Memory B cell (primary cell): ENCODE results near the gene ERN1.

Source experiments
- ATAC-seq: fragments of 150-1000 bp; cut with Tn5 transposase; 2 replicates; pipeline ENCODE4 v1.10.0; 2021; ENCODE audit warnings: low read depth, mild to moderate bottlenecking, moderate library complexity
- DNase-seq, 2 donors: peaks; one replicate each; pipeline ENCODE4 v3.0.0; 2022; ENCODE audit warnings: low spot score in 2 of 2
- H3K27ac Mint-ChIP-seq: one replicate; pipeline ENCODE4 v1.8.0; 2022; ENCODE audit warnings: mild to moderate bottlenecking, moderate library complexity, mixed read lengths
- H3K27me3 Mint-ChIP-seq: one replicate; pipeline ENCODE4 v1.8.0; 2022; ENCODE audit warnings: mixed read lengths
- H3K36me3 Mint-ChIP-seq: one replicate; pipeline ENCODE4 v1.8.0; 2022; ENCODE audit warnings: mild to moderate bottlenecking, mixed read lengths
- H3K4me1 Mint-ChIP-seq: one replicate; pipeline ENCODE4 v1.8.0; 2022; ENCODE audit warnings: mixed read lengths
- H3K4me3 Mint-ChIP-seq: one replicate; pipeline ENCODE4 v1.8.0; 2022; ENCODE audit warnings: mild to moderate bottlenecking, moderate library complexity, mixed read lengths
- H3K9me3 Mint-ChIP-seq: one replicate; pipeline ENCODE4 v1.8.0; 2022; ENCODE audit warnings: mixed read lengths

The ERN1 gene

GRCh38 chr17:64055183-64056142 lies 74.5 kb downstream of the ERN1 start:
- no peak for ATAC-seq

GRCh38 chr17:64054304-64054703 lies 75.6 kb downstream of the ERN1 start:
- DNase-seq, result no peak
- Mint-ChIP-seq H3K27ac (no peak overlapping the region), H3K4me3 (no peak overlapping the region), H3K27me3 (no peaks in the 10 kb centered on the region), H3K9me3 (no peaks in the 10 kb centered on the region), H3K36me3 (peaks cover 17% of the 10 kb centered on the region), H3K4me1 (peaks cover 8% of the 10 kb centered on the region)
- no peak for ATAC-seq

More at GRCh38 chr17:64055183-64056142, 74.5 kb downstream of the ERN1 start:
- Mint-ChIP-seq H3K36me3 (peaks cover 20% of the 10 kb centered on the region), H3K27ac (no peak overlapping the region), H3K9me3 (no peaks in the 10 kb centered on the region), H3K4me1 (peaks cover 14% of the 10 kb centered on the region), H3K4me3 (no peak overlapping the region), H3K27me3 (no peaks in the 10 kb centered on the region)
- no peak for DNase-seq

GRCh38 chr17:64053101-64053500 lies 76.8 kb downstream of the ERN1 start:
- Mint-ChIP-seq H3K27ac (no peak overlapping the region), H3K4me1 (peaks cover 8% of the 10 kb centered on the region), H3K27me3 (no peaks in the 10 kb centered on the region), H3K4me3 (no peak overlapping the region), H3K36me3 (peaks cover 17% of the 10 kb centered on the region), H3K9me3 (no peaks in the 10 kb centered on the region)
- ATAC-seq (no peak), DNase-seq (no peak)

- Mint-ChIP-seq H3K27me3 (no peaks in the 10 kb centered on the region), H3K4me3 (no peak overlapping the region), H3K36me3 (peaks cover 15% of the 10 kb centered on the region), H3K27ac (no peak overlapping the region), H3K9me3 (no peaks in the 10 kb centered on the region), H3K4me1 (peaks cover under 1% of the 10 kb centered on the region)
- DNase-seq, result no peak
- ATAC-seq, result no peak
Measured at GRCh38 chr17:64051153-64051552, 78.8 kb downstream of the ERN1 start.

- ATAC-seq (no peak), DNase-seq (no peak)
- Mint-ChIP-seq H3K4me1 (no peaks in the 10 kb centered on the region), H3K4me3 (no peak overlapping the region), H3K9me3 (no peaks in the 10 kb centered on the region), H3K36me3 (peaks cover 26% of the 10 kb centered on the region), H3K27me3 (no peaks in the 10 kb centered on the region), H3K27ac (no peak overlapping the region)
Measured at GRCh38 chr17:64048805-64049204, 81.1 kb downstream of the ERN1 start.

GRCh38 chr17:64045176-64045575 lies 84.8 kb downstream of the ERN1 start:
- H3K9me3 Mint-ChIP-seq, result no peaks in the 10 kb centered on the region
- H3K27me3 Mint-ChIP-seq, result no peaks in the 10 kb centered on the region
- H3K4me3 Mint-ChIP-seq, result no peak overlapping the region
- DNase-seq, result no peak
- H3K4me1 Mint-ChIP-seq, result peaks cover 2% of the 10 kb centered on the region
- no peak for ATAC-seq
- H3K36me3 Mint-ChIP-seq, result peaks cover 17% of the 10 kb centered on the region
- H3K27ac Mint-ChIP-seq, result no peak overlapping the region

GRCh38 chr17:64042700-64043485 lies 87.1 kb downstream of the ERN1 start:
- peaks cover 16% of the 10 kb centered on the region for H3K36me3 Mint-ChIP-seq
- no peak overlapping the region for H3K27ac Mint-ChIP-seq

GRCh38 chr17:64041912-64042311 lies 88.0 kb downstream of the ERN1 start:
- Mint-ChIP-seq H3K36me3 (peaks cover 16% of the 10 kb centered on the region), H3K27ac (no peak overlapping the region)

More at GRCh38 chr17:64042700-64043485, 87.1 kb downstream of the ERN1 start:
- no peak overlapping the region for H3K4me3 Mint-ChIP-seq
- no peak for DNase-seq
- H3K4me1 Mint-ChIP-seq, result peaks cover 2% of the 10 kb centered on the region
- H3K27me3 Mint-ChIP-seq, result no peaks in the 10 kb centered on the region
- no peaks in the 10 kb centered on the region for H3K9me3 Mint-ChIP-seq
- no peak for ATAC-seq

GRCh38 chr17:64040206-64040605 lies 89.7 kb downstream of the ERN1 start:
- Mint-ChIP-seq H3K4me1 (peaks cover 2% of the 10 kb centered on the region), H3K27me3 (no peaks in the 10 kb centered on the region), H3K36me3 (peaks cover 12% of the 10 kb centered on the region), H3K4me3 (no peak overlapping the region), H3K9me3 (no peaks in the 10 kb centered on the region), H3K27ac (no peak overlapping the region)
- no peak for DNase-seq
- no peak for ATAC-seq

More at GRCh38 chr17:64041912-64042311, 88.0 kb downstream of the ERN1 start:
- Mint-ChIP-seq H3K27me3 (no peaks in the 10 kb centered on the region), H3K9me3 (no peaks in the 10 kb centered on the region), H3K4me1 (peaks cover 2% of the 10 kb centered on the region), H3K4me3 (no peak overlapping the region)
- ATAC-seq, result no peak
- DNase-seq, result no peak

GRCh38 chr17:64039106-64039400 lies 90.9 kb downstream of the ERN1 start:
- H3K36me3 Mint-ChIP-seq, result peaks cover 5% of the 10 kb centered on the region
- no peak overlapping the region for H3K4me3 Mint-ChIP-seq
- no peak for ATAC-seq
- H3K9me3 Mint-ChIP-seq, result no peaks in the 10 kb centered on the region
- H3K27me3 Mint-ChIP-seq, result no peaks in the 10 kb centered on the region
- H3K4me1 Mint-ChIP-seq, result peaks cover 2% of the 10 kb centered on the region
- H3K27ac Mint-ChIP-seq, result no peak overlapping the region
- DNase-seq, result no peak

- no peak overlapping the region for H3K27ac Mint-ChIP-seq
- peaks cover 5% of the 10 kb centered on the region for H3K36me3 Mint-ChIP-seq
- no peak for ATAC-seq
Measured at GRCh38 chr17:64038331-64039105, 91.4 kb downstream of the ERN1 start.

GRCh38 chr17:64037802-64038201 lies 92.1 kb downstream of the ERN1 start:
- Mint-ChIP-seq H3K9me3 (no peaks in the 10 kb centered on the region), H3K36me3 (peaks cover 4% of the 10 kb centered on the region), H3K27me3 (no peaks in the 10 kb centered on the region), H3K4me3 (no peak overlapping the region), H3K4me1 (peaks cover 2% of the 10 kb centered on the region), H3K27ac (no peak overlapping the region)
- DNase-seq (no peak), ATAC-seq (no peak)

More at GRCh38 chr17:64038331-64039105, 91.4 kb downstream of the ERN1 start:
- no peaks in the 10 kb centered on the region for H3K27me3 Mint-ChIP-seq
- no peaks in the 10 kb centered on the region for H3K9me3 Mint-ChIP-seq
- H3K4me3 Mint-ChIP-seq, result no peak overlapping the region
- DNase-seq, result no peak
- H3K4me1 Mint-ChIP-seq, result peaks cover 2% of the 10 kb centered on the region

GRCh38 chr17:64037180-64037579 lies 92.8 kb downstream of the ERN1 start:
- Mint-ChIP-seq H3K36me3 (peaks cover 4% of the 10 kb centered on the region), H3K27me3 (no peaks in the 10 kb centered on the region), H3K4me1 (peaks cover 2% of the 10 kb centered on the region), H3K9me3 (no peaks in the 10 kb centered on the region), H3K4me3 (no peak overlapping the region), H3K27ac (no peak overlapping the region)
- DNase-seq, result no peak
- no peak for ATAC-seq
